ENCODE data around the gene OCRL. TPM values are rescaled to one million over a fixed set of nuclear protein-coding genes. Genes with fewer than 3 reads are reported as not detected.

The OCRL gene
- total RNA-seq, 1 donor, result 18.1 TPM

- Histone ChIP-seq H2AFZ (ENCODE audit: low read length) (no peak overlapping the region), H3K36me3 (ENCODE audit: insufficient read depth, low read length) (peaks cover 3% of the 10 kb centered on the region), H3K27ac (ENCODE audit: low read depth, low read length) (no peak overlapping the region), H3K79me2 (ENCODE audit: insufficient read depth, low read length) (no peaks in the 10 kb centered on the region), H3K4me1 (ENCODE audit: insufficient read depth, low read length) (no peaks in the 10 kb centered on the region), H3K27me3 (ENCODE audit: insufficient read depth, low read length) (no peaks in the 10 kb centered on the region), H3K9me3 (ENCODE audit: low read depth, low read length) (no peaks in the 10 kb centered on the region), H4K20me1 (ENCODE audit: insufficient read depth, low read length) (no peaks in the 10 kb centered on the region), H3K4me3 (ENCODE audit: insufficient read depth, low read length) (no peak overlapping the region), H3K4me2 (ENCODE audit: insufficient read depth, low read length) (no peak overlapping the region)
- no peak for DNase-seq (ENCODE audit: insufficient read length, low spot score, missing footprints)
- TF ChIP-seq CTCF (IDR thresholded peaks at IDR 0.05; ENCODE audit: extremely low read depth, low read depth, low read length), result no peak
These were observed 57.8 kb downstream of the OCRL start for GRCh38 chrX:129597905-129598304.

GRCh38 chrX:129599499-129599898, 59.4 kb downstream of the OCRL start:
- DNase-seq (ENCODE audit: insufficient read length, low spot score, missing footprints), result no peak
- no peaks in the 10 kb centered on the region for H3K9me3 ChIP-seq (ENCODE audit: low read depth, low read length)
- no peak overlapping the region for H3K27ac ChIP-seq (ENCODE audit: low read depth, low read length)
- H3K4me3 ChIP-seq (ENCODE audit: insufficient read depth, low read length), result no peak overlapping the region
- H3K79me2 ChIP-seq (ENCODE audit: insufficient read depth, low read length), result no peaks in the 10 kb centered on the region
- no peaks in the 10 kb centered on the region for H3K36me3 ChIP-seq (ENCODE audit: insufficient read depth, low read length)
- no peaks in the 10 kb centered on the region for H3K27me3 ChIP-seq (ENCODE audit: insufficient read depth, low read length)
- H3K4me2 ChIP-seq (ENCODE audit: insufficient read depth, low read length), result no peak overlapping the region
- no peak overlapping the region for H2AFZ ChIP-seq (ENCODE audit: low read length)
- peaks cover 4% of the 10 kb centered on the region for H3K4me1 ChIP-seq (ENCODE audit: insufficient read depth, low read length)
- no peak for TF ChIP-seq CTCF (IDR thresholded peaks at IDR 0.05; ENCODE audit: extremely low read depth, low read depth, low read length)
- H4K20me1 ChIP-seq (ENCODE audit: insufficient read depth, low read length), result no peaks in the 10 kb centered on the region

GRCh38 chrX:129599996-129600395, 59.9 kb downstream of the OCRL start:
- no peak for TF ChIP-seq CTCF (IDR thresholded peaks at IDR 0.05; ENCODE audit: extremely low read depth, low read depth, low read length)
- H3K27me3 ChIP-seq (ENCODE audit: insufficient read depth, low read length), result no peaks in the 10 kb centered on the region
- no peak for DNase-seq (ENCODE audit: insufficient read length, low spot score, missing footprints)
- H3K79me2 ChIP-seq (ENCODE audit: insufficient read depth, low read length), result no peaks in the 10 kb centered on the region
- no peak overlapping the region for H2AFZ ChIP-seq (ENCODE audit: low read length)
- no peaks in the 10 kb centered on the region for H3K9me3 ChIP-seq (ENCODE audit: low read depth, low read length)
- H4K20me1 ChIP-seq (ENCODE audit: insufficient read depth, low read length), result no peaks in the 10 kb centered on the region
- peaks cover 5% of the 10 kb centered on the region for H3K4me1 ChIP-seq (ENCODE audit: insufficient read depth, low read length)
- no peak overlapping the region for H3K4me3 ChIP-seq (ENCODE audit: insufficient read depth, low read length)
- H3K36me3 ChIP-seq (ENCODE audit: insufficient read depth, low read length), result no peaks in the 10 kb centered on the region
- H3K27ac ChIP-seq (ENCODE audit: low read depth, low read length), result no peak overlapping the region
- H3K4me2 ChIP-seq (ENCODE audit: insufficient read depth, low read length), result no peak overlapping the region

GRCh38 chrX:129600981-129601424, 60.9 kb downstream of the OCRL start:
- no peaks in the 10 kb centered on the region for H3K79me2 ChIP-seq (ENCODE audit: insufficient read depth, low read length)
- DNase-seq (ENCODE audit: insufficient read length, low spot score, missing footprints), result peak; percentile 85
- TF ChIP-seq CTCF (IDR thresholded peaks at IDR 0.05; ENCODE audit: extremely low read depth, low read depth, low read length), result peak; percentile 76

More at GRCh38 chrX:129600981-129601424, 60.9 kb downstream of the OCRL start:
- Histone ChIP-seq H3K27ac (ENCODE audit: low read depth, low read length) (no peak overlapping the region), H3K4me3 (ENCODE audit: insufficient read depth, low read length) (no peak overlapping the region), H3K4me2 (ENCODE audit: insufficient read depth, low read length) (no peak overlapping the region), H3K27me3 (ENCODE audit: insufficient read depth, low read length) (no peaks in the 10 kb centered on the region), H3K36me3 (ENCODE audit: insufficient read depth, low read length) (no peaks in the 10 kb centered on the region), H3K4me1 (ENCODE audit: insufficient read depth, low read length) (peaks cover 5% of the 10 kb centered on the region), H3K9me3 (ENCODE audit: low read depth, low read length) (no peaks in the 10 kb centered on the region), H2AFZ (ENCODE audit: low read length) (no peak overlapping the region), H4K20me1 (ENCODE audit: insufficient read depth, low read length) (no peaks in the 10 kb centered on the region)
